ENCODE measurements around the gene ANO1. TPM values are rescaled to one million over a fixed set of nuclear protein-coding genes. Genes with fewer than 3 reads are reported as not detected.

The ANO1 gene
- total RNA-seq, 3 donors from 2014 or later: 3.7 to 95.0 (median 53.7) TPM

GRCh38 chr11:70076461-70076931, 1.6 kb upstream of the ANO1 start:
- H3K27me3 ChIP-seq: no peaks in the 10 kb centered on the region
- H3K9me3 ChIP-seq: no peaks in the 10 kb centered on the region
- H3K36me3 ChIP-seq: no peaks in the 10 kb centered on the region
- peaks cover 10% of the 10 kb centered on the region in 2 donors for H3K4me1 ChIP-seq
- TF ChIP-seq POLR2AphosphoS5 (IDR thresholded peaks at IDR 0.05) (no peak), POLR2A (IDR thresholded peaks at IDR 0.05) (no peak), CTCF (IDR thresholded peaks at IDR 0.05) (no peak)
- H3K4me3 ChIP-seq: no peak overlapping the region
- peak overlapping the region; percentile 82 to 94 for H3K27ac ChIP-seq
- intact Hi-C loops (cut with DNase I; ENCODE audit: low total_unique reads): no loop called here
- peak in 1 of 2 donors; percentile 56 for DNase-seq (ENCODE audit: low spot score in 2 of 2)

GRCh38 chr11:70077411-70078094, 564 bp upstream of the ANO1 start:
- peak overlapping the region in 2 of 3 donors; percentile 57 to 76 for H3K4me3 ChIP-seq
- H3K4me1 ChIP-seq: peaks cover 10% of the 10 kb centered on the region in 2 donors
- H3K27ac ChIP-seq: peak overlapping the region; percentile 82 to 94
- no peaks in the 10 kb centered on the region for H3K9me3 ChIP-seq
- no peaks in the 10 kb centered on the region for H3K36me3 ChIP-seq
- TF ChIP-seq CTCF (IDR thresholded peaks at IDR 0.05) (no peak), POLR2AphosphoS5 (IDR thresholded peaks at IDR 0.05) (no peak), POLR2A (IDR thresholded peaks at IDR 0.05) (no peak)
- H3K27me3 ChIP-seq: no peaks in the 10 kb centered on the region
- DNase-seq (ENCODE audit: low spot score in 2 of 2): no peak
- intact Hi-C loops (cut with DNase I; ENCODE audit: low total_unique reads): no loop called here

GRCh38 chr11:70078781-70079616, 882 bp downstream of the ANO1 start:
- intact Hi-C loops (cut with DNase I; ENCODE audit: low total_unique reads): no loop called here
- Histone ChIP-seq H3K4me1 (peaks cover 10 to 11% of the 10 kb centered on the region in 2 donors), H3K4me3 (peak overlapping the region; percentile 26 to 76 (median 57)), H3K9me3 (no peaks in the 10 kb centered on the region), H3K27ac (peak overlapping the region; percentile 82 to 94), H3K27me3 (no peaks in the 10 kb centered on the region), H3K36me3 (no peaks in the 10 kb centered on the region)
- no peak for DNase-seq (ENCODE audit: low spot score in 2 of 2)
- no peak for TF ChIP-seq CTCF (IDR thresholded peaks at IDR 0.05)
- no peak for TF ChIP-seq POLR2A (IDR thresholded peaks at IDR 0.05)
- no peak for TF ChIP-seq POLR2AphosphoS5 (IDR thresholded peaks at IDR 0.05)

- no peaks in the 10 kb centered on the region for H3K36me3 ChIP-seq
- no peak for TF ChIP-seq POLR2AphosphoS5 (IDR thresholded peaks at IDR 0.05)
- TF ChIP-seq POLR2A (IDR thresholded peaks at IDR 0.05): no peak
- TF ChIP-seq CTCF (IDR thresholded peaks at IDR 0.05): no peak
- H3K27me3 ChIP-seq: no peaks in the 10 kb centered on the region
- peak overlapping the region; percentile 26 to 76 (median 57) for H3K4me3 ChIP-seq
- H3K27ac ChIP-seq: peak overlapping the region; percentile 82 to 94
- intact Hi-C loops (cut with DNase I; ENCODE audit: low total_unique reads): no loop called here
- DNase-seq (ENCODE audit: low spot score in 2 of 2): no peak
- H3K9me3 ChIP-seq: no peaks in the 10 kb centered on the region
- H3K4me1 ChIP-seq: peaks cover 10 to 16% of the 10 kb centered on the region in 2 donors
These were observed 1.6 kb downstream of the ANO1 start for GRCh38 chr11:70079691-70080090.

GRCh38 chr11:70080763-70081162, 2.6 kb downstream of the ANO1 start:
- Histone ChIP-seq H3K27me3 (no peaks in the 10 kb centered on the region), H3K4me3 (peak overlapping the region in 2 of 3 donors; percentile 37 to 57), H3K9me3 (no peaks in the 10 kb centered on the region), H3K36me3 (no peaks in the 10 kb centered on the region), H3K27ac (peak overlapping the region; percentile 82 to 94), H3K4me1 (peaks cover 10 to 23% of the 10 kb centered on the region in 2 donors)
- DNase-seq (ENCODE audit: low spot score in 2 of 2): peak; percentile 71 to 76
- intact Hi-C loops (cut with DNase I; ENCODE audit: low total_unique reads): no loop called here
- TF ChIP-seq POLR2AphosphoS5 (IDR thresholded peaks at IDR 0.05) (peak in 2 of 3 donors; percentile 23 to 34), POLR2A (IDR thresholded peaks at IDR 0.05) (no peak)

All from breast epithelium (tissue), 4 donors.